CD4-positive, alpha-beta memory T cell (primary cell): ENCODE results near the gene VAMP2. TPM values are rescaled to one million over a fixed set of nuclear protein-coding genes. Genes with fewer than 3 reads are reported as not detected.

Source experiments
- CTCF ChIA-PET: fragments of 350-600 bp; sonication (Branson Sonifier 250); formaldehyde crosslinking; loops from one replicate; lab custom pipeline; 2021; ENCODE audit warnings: inconsistent platforms; ENCODE audit not compliant: partially characterized antibody; lab: Charles Lee
- POLR2A ChIA-PET: fragments of 350-600 bp; sonication (Branson Sonifier 250); formaldehyde crosslinking; loops from one replicate; lab custom pipeline; 2021; ENCODE audit not compliant: partially characterized antibody; lab: Charles Lee
- DNase-seq, 5 donors: peaks; one replicate each; pipeline versions ENCODE4 v3.0.0 to v3.0.0-alpha.2; 2020 to 2022; ENCODE audit warnings: mixed read lengths in 1 of 5
- H3K27ac ChIP-seq: one replicate; pipeline ENCODE4 v1.7.0; 2013; ENCODE audit warnings: low read depth, low read length
- H3K27me3 ChIP-seq: 2 replicates; pipeline ENCODE4 v1.7.0; 2013; ENCODE audit warnings: mild to moderate bottlenecking, low read length, moderate library complexity; ENCODE audit not compliant: insufficient read depth
- H3K36me3 ChIP-seq: 2 replicates; pipeline ENCODE4 v1.7.0; 2013; ENCODE audit warnings: mild to moderate bottlenecking, low read length, moderate library complexity; ENCODE audit not compliant: insufficient read depth
- H3K4me1 ChIP-seq: 2 replicates; pipeline ENCODE4 v1.7.0; 2013; ENCODE audit warnings: mild to moderate bottlenecking, low read length, moderate library complexity; ENCODE audit not compliant: insufficient read depth
- H3K4me3 ChIP-seq, 2 donors: one replicate each; pipeline ENCODE4 v1.7.0; 2013; ENCODE audit warnings: low read length in 2 of 2, mild to moderate bottlenecking in 1 of 2
- H3K9me3 ChIP-seq, 2 donors: one replicate each; pipeline ENCODE4 v1.7.0; 2013; ENCODE audit warnings: low read length in 2 of 2, control low read depth in 1 of 2; ENCODE audit not compliant: control insufficient read depth in 1 of 2
- H3K27ac Mint-ChIP-seq, 7 donors: one replicate each; pipeline ENCODE4 v1.8.0; 2020 to 2021; ENCODE audit warnings: mixed read lengths in 7 of 7, mild to moderate bottlenecking in 6 of 7, inconsistent platforms in 3 of 7, moderate library complexity in 3 of 7
- H3K27me3 Mint-ChIP-seq, 2 donors: one replicate each; pipeline ENCODE4 v1.8.0; 2020 to 2021; ENCODE audit warnings: mixed read lengths in 2 of 2
- H3K36me3 Mint-ChIP-seq, 2 donors: one replicate each; pipeline ENCODE4 v1.8.0; 2020 to 2021; ENCODE audit warnings: mixed read lengths in 2 of 2, inconsistent platforms in 1 of 2, mild to moderate bottlenecking in 1 of 2
- H3K4me1 Mint-ChIP-seq, 4 donors: one replicate each; pipeline ENCODE4 v1.8.0; 2020 to 2021; ENCODE audit warnings: mixed read lengths in 4 of 4, mild to moderate bottlenecking in 1 of 4
- H3K4me3 Mint-ChIP-seq, 8 donors: one replicate each; pipeline ENCODE4 v1.8.0; 2020 to 2021; ENCODE audit warnings: mixed read lengths in 8 of 8, mild to moderate bottlenecking in 7 of 8, moderate library complexity in 6 of 8, inconsistent platforms in 3 of 8
- H3K9me3 Mint-ChIP-seq, 8 donors: one replicate each; pipeline ENCODE4 v1.8.0; 2020 to 2021; ENCODE audit warnings: mixed read lengths in 8 of 8, mild to moderate bottlenecking in 5 of 8, inconsistent platforms in 3 of 8, moderate library complexity in 1 of 8
- intact Hi-C: fragments of 100-400 bp; cut with micrococcal nuclease; formaldehyde crosslinking; loops from one replicate; pipeline ENCODE4 v1.15.1; 2023
- microRNA-seq: library from miRNA; unstranded; fragments of <30 nt; microRNA quantifications from one replicate; pipeline ENCODE4 v1.2.0, GENCODE V29; 2021; ENCODE audit warnings: borderline replicate concordance, borderline number of aligned reads, borderline microRNAs expressed, mixed read lengths
- polyA plus RNA-seq, 2 donors: library from polyadenylated mRNA; unstranded; fragments of 300-500 nt; fragmentation: Illumina TruSeq; gene quantifications; one replicate each; pipeline ENCODE4 v1.2.3, GENCODE V29; 2021
- total RNA-seq, 2 experiments: library from RNA; stranded (reverse); gene quantifications; one replicate each; pipeline ENCODE4 v1.2.3, GENCODE V29; 2021

VAMP2 gene
- total and polyA plus RNA-seq, 4 experiments from 2014 or later: 41.6 to 203 (median 148) TPM

GRCh38 chr17:8110907-8111306 is 51.8 kb downstream of the VAMP2 start:
- Histone ChIP-seq H3K36me3 (no peaks in the 10 kb centered on the region), H3K4me3 (no peak overlapping the region), H3K27ac (no peak overlapping the region), H3K27me3 (peaks cover 33% of the 10 kb centered on the region), H3K4me1 (peaks cover 5% of the 10 kb centered on the region), H3K9me3 (no peaks in the 10 kb centered on the region)
- CTCF ChIA-PET: interaction anchor here (0.8 to 9.3 kb wide), 35 partner anchors 8 to 206 kb away, joined by 3 to 178 read pairs (median 6); partner anchors contain the start of genes ALOXE3, HES7, RANGRF and SLC25A35
- H3K9me3 Mint-ChIP-seq: no peaks in the 10 kb centered on the region
- intact Hi-C loops: loop anchor here (1.0 kb wide), 5 partner anchors 8 to 51 kb away; no protein-coding TSS in a partner anchor
- peaks cover 0 to 5% (median 2%) of the 10 kb centered on the region in 4 donors for H3K4me1 Mint-ChIP-seq
- peak overlapping the region in 5 of 8 donors; percentile 12 to 67 (median 43) for H3K4me3 Mint-ChIP-seq
- no peak for DNase-seq
- POLR2A ChIA-PET: interaction anchor here (0.7 to 4.5 kb wide), 8 partner anchors 8 to 121 kb away, joined by 3 to 30 read pairs (median 8); partner anchors contain the start of gene ALOXE3
- H3K27me3 Mint-ChIP-seq: peaks cover 22 to 31% of the 10 kb centered on the region in 2 donors
- H3K36me3 Mint-ChIP-seq: no peaks in the 10 kb centered on the region
- peak overlapping the region in 1 of 7 donors; percentile 18 for H3K27ac Mint-ChIP-seq

- intact Hi-C loops: loop anchor here (1.0 kb wide), 5 partner anchors 9 to 50 kb away; no protein-coding TSS in a partner anchor
- H3K4me1 Mint-ChIP-seq: peaks cover 0 to 5% (median 2%) of the 10 kb centered on the region in 4 donors
- DNase-seq: no peak
- H3K4me3 ChIP-seq: peak overlapping the region in 1 of 2 donors; percentile 66
- no peak overlapping the region for H3K27ac ChIP-seq
- no peaks in the 10 kb centered on the region for H3K36me3 Mint-ChIP-seq
- CTCF ChIA-PET: interaction anchor here (0.8 to 9.3 kb wide), 36 partner anchors 9 to 267 kb away, joined by 3 to 178 read pairs (median 5); partner anchors contain the start of genes ALOXE3, HES7, RANGRF and SLC25A35
- POLR2A ChIA-PET: interaction anchor here (0.7 to 4.5 kb wide), 12 partner anchors 9 to 272 kb away, joined by 3 to 30 read pairs (median 4); partner anchors contain the start of gene ALOXE3
- H3K9me3 ChIP-seq: no peaks in the 10 kb centered on the region
- peak overlapping the region in 6 of 8 donors; percentile 12 to 67 (median 42) for H3K4me3 Mint-ChIP-seq
- H3K4me1 ChIP-seq: peaks cover 5% of the 10 kb centered on the region
- peaks cover 28% of the 10 kb centered on the region for H3K27me3 ChIP-seq
- no peaks in the 10 kb centered on the region for H3K36me3 ChIP-seq
- peaks cover 19 to 27% of the 10 kb centered on the region in 2 donors for H3K27me3 Mint-ChIP-seq
- no peaks in the 10 kb centered on the region for H3K9me3 Mint-ChIP-seq
- H3K27ac Mint-ChIP-seq: no peak overlapping the region
Observed at GRCh38 chr17:8110456-8110804, 52.3 kb downstream of the VAMP2 start.

- H3K9me3 ChIP-seq: no peaks in the 10 kb centered on the region
- no peak overlapping the region for H3K27ac ChIP-seq
- DNase-seq: peak; percentile 78 to 86 (median 82)
- peaks cover 26% of the 10 kb centered on the region for H3K27me3 ChIP-seq
- Mint-ChIP-seq H3K4me3 (peak overlapping the region; percentile 42 to 78 (median 72)), H3K4me1 (peaks cover 0 to 5% (median 2%) of the 10 kb centered on the region in 4 donors), H3K27me3 (peaks cover 15 to 22% of the 10 kb centered on the region in 2 donors), H3K9me3 (no peaks in the 10 kb centered on the region), H3K27ac (no peak overlapping the region), H3K36me3 (no peaks in the 10 kb centered on the region)
- CTCF ChIA-PET: interaction anchor here (0.8 to 9.3 kb wide), 33 partner anchors 9 to 268 kb away, joined by 3 to 178 read pairs (median 6); partner anchors contain the start of genes ALOXE3, HES7, RANGRF and SLC25A35
- peak overlapping the region; percentile 66 to 84 for H3K4me3 ChIP-seq
- POLR2A ChIA-PET: interaction anchor here (0.8 to 4.5 kb wide), 13 partner anchors 9 to 273 kb away, joined by 3 to 30 read pairs (median 4); partner anchors contain the start of genes ALOXE3 and HES7
- peaks cover 5% of the 10 kb centered on the region for H3K4me1 ChIP-seq
- H3K36me3 ChIP-seq: no peaks in the 10 kb centered on the region
- intact Hi-C loops: loop anchor here (1.0 kb wide), 5 partner anchors 9 to 50 kb away; no protein-coding TSS in a partner anchor
Observed at GRCh38 chr17:8109661-8110455, 52.9 kb downstream of the VAMP2 start.

Small RNA genes lying within 50 kb of the gene (microRNA-seq; reads per million reads assigned to microRNA genes)
- gene MIR4521 (30.9 reads per million, percentile 54 among the genes with 10 or more reads in this experiment), gene MIR6883 (not detected)

Other genes starting within 250 kb of the VAMP2 start
- gene RNF227, start 246.7 kb downstream of the VAMP2 start, total RNA-seq: 1 to 10 TPM; 6.7 to 7.4 TPM
- gene RNF227, start 246.7 kb downstream of the VAMP2 start, polyA plus RNA-seq: 1 to 10 TPM; 2.3 to 3.6 TPM
- 10 to 100 TPM; 13.4 to 14.4 TPM for gene KCNAB3, start 233.1 kb downstream of the VAMP2 start, total RNA-seq
- gene KCNAB3, start 233.1 kb downstream of the VAMP2 start, polyA plus RNA-seq: under 1 TPM in 1 of 2 donors, not detected in 1; 0.53 TPM
- 100 to 1,000 TPM; 116 TPM for gene TRAPPC1, start 231.0 kb downstream of the VAMP2 start, total RNA-seq
- 100 to 1,000 TPM; 239 to 240 TPM for gene TRAPPC1, start 231.0 kb downstream of the VAMP2 start, polyA plus RNA-seq
- 10 to 100 TPM; 29.7 to 30.1 TPM for gene CNTROB, start 230.7 kb downstream of the VAMP2 start, total RNA-seq
- gene CNTROB, start 230.7 kb downstream of the VAMP2 start, polyA plus RNA-seq: 10 to 100 TPM in 1 of 2 donors, 1 to 10 TPM in 1; 3.9 to 12.6 TPM
- gene GUCY2D, start 160.3 kb downstream of the VAMP2 start, total RNA-seq: not detected
- under 1 TPM; 0.18 TPM for gene GUCY2D, start 160.3 kb downstream of the VAMP2 start, polyA plus RNA-seq
- under 1 TPM in 1 of 2 experiments, not detected in 1; 0.15 TPM for gene ALOX15B, start 123.9 kb downstream of the VAMP2 start, total RNA-seq
- gene ALOX15B, start 123.9 kb downstream of the VAMP2 start, polyA plus RNA-seq: not detected
- under 1 TPM in 1 of 2 experiments, not detected in 1; 0.44 TPM for gene ALOX12B, start 75.2 kb downstream of the VAMP2 start, total RNA-seq
- under 1 TPM in 1 of 2 donors, not detected in 1; 0.79 TPM for gene ALOX12B, start 75.2 kb downstream of the VAMP2 start, polyA plus RNA-seq
- gene ALOXE3, start 44.4 kb downstream of the VAMP2 start, total RNA-seq: under 1 TPM; 0.32 to 0.33 TPM
- gene ALOXE3, start 44.4 kb downstream of the VAMP2 start, polyA plus RNA-seq: under 1 TPM in 1 of 2 donors, not detected in 1; 0.20 TPM
- gene HES7, start 38.8 kb downstream of the VAMP2 start, total RNA-seq: not detected
- not detected for gene HES7, start 38.8 kb downstream of the VAMP2 start, polyA plus RNA-seq
- gene PER1, start 10.5 kb downstream of the VAMP2 start, total RNA-seq: 10 to 100 TPM; 78.9 to 79.4 TPM
- 10 to 100 TPM in 1 of 2 donors, 1 to 10 TPM in 1; 3.7 to 18.6 TPM for gene PER1, start 10.5 kb downstream of the VAMP2 start, polyA plus RNA-seq
- gene TMEM107, start 13.4 kb upstream of the VAMP2 start, total RNA-seq: 10 to 100 TPM; 25.0 to 25.3 TPM
- gene TMEM107, start 13.4 kb upstream of the VAMP2 start, polyA plus RNA-seq: 10 to 100 TPM; 42.4 to 43.7 TPM
- 10 to 100 TPM; 19.2 to 19.4 TPM for gene BORCS6, start 27.2 kb upstream of the VAMP2 start, total RNA-seq
- gene BORCS6, start 27.2 kb upstream of the VAMP2 start, polyA plus RNA-seq: 10 to 100 TPM; 13.3 to 21.9 TPM
- under 1 TPM; 0.67 to 0.83 TPM for gene AURKB, start 47.6 kb upstream of the VAMP2 start, total RNA-seq
- gene AURKB, start 47.6 kb upstream of the VAMP2 start, polyA plus RNA-seq: under 1 TPM in 1 of 2 donors, not detected in 1; 0.36 TPM
- 100 to 1,000 TPM; 310 to 317 TPM for gene CTC1, start 85.1 kb upstream of the VAMP2 start, total RNA-seq
- gene CTC1, start 85.1 kb upstream of the VAMP2 start, polyA plus RNA-seq: 10 to 100 TPM; 17.0 to 46.8 TPM
- 10 to 100 TPM; 23.0 to 29.1 TPM for gene PFAS, start 86.3 kb upstream of the VAMP2 start, total RNA-seq
- 10 to 100 TPM in 1 of 2 donors, 1 to 10 TPM in 1; 8.9 to 14.8 TPM for gene PFAS, start 86.3 kb upstream of the VAMP2 start, polyA plus RNA-seq
- gene RANGRF, start 125.7 kb upstream of the VAMP2 start, total RNA-seq: 10 to 100 TPM; 39.7 to 42.8 TPM
- 10 to 100 TPM; 77.5 to 96.2 TPM for gene RANGRF, start 125.7 kb upstream of the VAMP2 start, polyA plus RNA-seq
- 1 to 10 TPM; 7.3 to 8.4 TPM for gene SLC25A35, start 132.5 kb upstream of the VAMP2 start, total RNA-seq
- 1 to 10 TPM in 1 of 2 donors, under 1 TPM in 1; 0.86 to 1.1 TPM for gene SLC25A35, start 132.5 kb upstream of the VAMP2 start, polyA plus RNA-seq
- not detected for gene ARHGEF15, start 147.3 kb upstream of the VAMP2 start, total RNA-seq
- not detected for gene ARHGEF15, start 147.3 kb upstream of the VAMP2 start, polyA plus RNA-seq
- not detected for gene ODF4, start 176.9 kb upstream of the VAMP2 start, total RNA-seq
- gene ODF4, start 176.9 kb upstream of the VAMP2 start, polyA plus RNA-seq: not detected
- gene RPL26, start 220.2 kb upstream of the VAMP2 start, total RNA-seq: 1,000 to 10,000 TPM; 2,761 to 2,878 TPM
- gene RPL26, start 220.2 kb upstream of the VAMP2 start, polyA plus RNA-seq: 1,000 to 10,000 TPM; 1,274 to 1,731 TPM
- gene RNF222, start 234.9 kb upstream of the VAMP2 start, total RNA-seq: under 1 TPM; 0.15 to 0.17 TPM
- gene RNF222, start 234.9 kb upstream of the VAMP2 start, polyA plus RNA-seq: under 1 TPM; 0.08 to 0.14 TPM